Measurements from ENCODE around the gene MAML1.

DNA sequence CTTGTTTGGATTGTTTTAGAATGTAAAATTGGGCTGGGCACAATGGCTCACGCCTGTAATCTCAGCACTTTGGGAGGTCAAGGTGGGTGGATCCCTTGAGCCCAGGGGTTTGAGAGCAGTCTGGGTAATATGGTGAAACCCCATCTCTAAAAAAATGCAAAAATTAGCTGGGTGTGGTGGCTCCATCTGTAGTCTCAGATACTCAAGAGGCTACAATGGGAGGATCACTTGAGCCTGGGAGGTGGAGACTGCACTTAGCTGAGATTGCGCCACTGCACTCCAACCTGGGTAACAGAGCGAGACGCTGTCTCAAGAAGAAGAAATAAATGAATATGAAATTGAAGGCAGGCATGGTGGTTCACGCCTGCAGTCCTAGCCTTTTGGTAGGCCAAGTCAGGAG lies 21.3 kb downstream of the MAML1 start:
- TF ChIP-seq, protein P1, sequence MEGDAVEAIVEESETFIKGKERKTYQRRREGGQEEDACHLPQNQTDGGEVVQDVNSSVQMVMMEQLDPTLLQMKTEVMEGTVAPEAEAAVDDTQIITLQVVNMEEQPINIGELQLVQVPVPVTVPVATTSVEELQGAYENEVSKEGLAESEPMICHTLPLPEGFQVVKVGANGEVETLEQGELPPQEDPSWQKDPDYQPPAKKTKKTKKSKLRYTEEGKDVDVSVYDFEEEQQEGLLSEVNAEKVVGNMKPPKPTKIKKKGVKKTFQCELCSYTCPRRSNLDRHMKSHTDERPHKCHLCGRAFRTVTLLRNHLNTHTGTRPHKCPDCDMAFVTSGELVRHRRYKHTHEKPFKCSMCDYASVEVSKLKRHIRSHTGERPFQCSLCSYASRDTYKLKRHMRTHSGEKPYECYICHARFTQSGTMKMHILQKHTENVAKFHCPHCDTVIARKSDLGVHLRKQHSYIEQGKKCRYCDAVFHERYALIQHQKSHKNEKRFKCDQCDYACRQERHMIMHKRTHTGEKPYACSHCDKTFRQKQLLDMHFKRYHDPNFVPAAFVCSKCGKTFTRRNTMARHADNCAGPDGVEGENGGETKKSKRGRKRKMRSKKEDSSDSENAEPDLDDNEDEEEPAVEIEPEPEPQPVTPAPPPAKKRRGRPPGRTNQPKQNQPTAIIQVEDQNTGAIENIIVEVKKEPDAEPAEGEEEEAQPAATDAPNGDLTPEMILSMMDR (IDR thresholded peaks at IDR 0.05), result no peak
- no peak for TF ChIP-seq EZH2 (IDR thresholded peaks at IDR 0.05)

Measured in neural progenitor cell (in vitro differentiated cells).